Coronary artery (tissue), 2 donors: ENCODE measurements around the gene PICALM.
A peak's percentile ranks its signal among the peaks of the same experiment; 100 is the strongest.

Experiments
- DNase-seq: peaks from one replicate; pipeline ENCODE4 v3.0.0-alpha.2; 2017; ENCODE audit warnings: low spot score
- H3K27ac ChIP-seq, 2 donors: fragments of 200-600 bp; sonication (generic); one replicate each; pipeline ENCODE4 v1.5.1; 2016 to 2019
- H3K4me3 ChIP-seq: fragments of 200-600 bp; sonication (generic); 2 replicates; pipeline ENCODE4 v1.5.1; 2016; ENCODE audit warnings: mild to moderate bottlenecking, moderate library complexity
- CTCF ChIP-seq: fragments of 200-600 bp; sonication (generic); IDR thresholded peaks from one replicate; pipeline ENCODE4 v1.5.1; 2019; ENCODE audit warnings: antibody characterized with exemption

The PICALM gene

GRCh38 chr11:85946221-85946620 lies 122.7 kb downstream of the PICALM start:
- no peak for DNase-seq
- no peak for TF ChIP-seq CTCF
- Histone ChIP-seq H3K27ac (peak overlapping the region in 1 of 2 donors; percentile 75), H3K4me3 (no peak overlapping the region)

DNA sequence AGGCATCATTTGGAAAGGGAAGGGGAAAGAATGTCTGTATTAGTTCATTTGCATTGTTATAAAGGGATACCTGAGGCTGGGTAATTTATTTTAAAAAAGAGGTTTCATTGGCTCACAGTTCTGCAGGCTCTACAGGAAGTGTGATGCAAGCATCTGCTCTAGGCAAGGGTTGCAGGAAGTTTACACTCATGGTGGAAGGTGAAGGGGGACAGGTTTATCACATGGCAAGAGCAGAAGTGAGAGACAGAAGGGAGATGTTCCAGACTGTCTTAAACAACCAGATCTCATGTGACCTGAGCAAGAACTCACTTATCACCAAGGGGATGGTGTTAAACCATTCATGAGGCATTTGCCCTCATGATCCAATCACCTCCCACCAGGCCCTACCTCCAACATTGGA lies 123.1 kb downstream of the PICALM start:
- H3K27ac ChIP-seq = no peak overlapping the region
- TF ChIP-seq CTCF = no peak
- no peak for DNase-seq
- H3K4me3 ChIP-seq = no peak overlapping the region

DNA sequence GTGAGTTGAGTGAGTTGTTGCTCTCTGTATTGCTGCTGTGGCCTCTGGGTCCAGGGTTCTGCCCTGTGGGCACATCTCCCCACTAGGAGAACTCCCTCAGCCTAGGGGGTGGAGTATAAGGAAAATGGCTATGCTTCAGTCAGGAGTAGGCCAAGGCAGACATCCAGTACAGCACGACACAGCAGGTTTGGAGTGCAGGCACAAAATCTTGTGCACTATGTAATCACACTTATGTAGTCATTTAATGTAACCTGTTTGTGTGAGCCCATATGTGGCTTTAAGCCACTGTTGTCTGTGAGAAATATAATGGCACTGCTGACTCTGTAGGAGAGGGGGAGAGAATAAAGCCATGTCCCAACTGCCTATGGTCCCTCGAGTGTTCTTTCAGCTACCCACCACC lies 123.6 kb downstream of the PICALM start:
- Histone ChIP-seq H3K4me3 (no peak overlapping the region), H3K27ac (no peak overlapping the region)
- TF ChIP-seq CTCF = no peak
- DNase-seq = no peak

DNA sequence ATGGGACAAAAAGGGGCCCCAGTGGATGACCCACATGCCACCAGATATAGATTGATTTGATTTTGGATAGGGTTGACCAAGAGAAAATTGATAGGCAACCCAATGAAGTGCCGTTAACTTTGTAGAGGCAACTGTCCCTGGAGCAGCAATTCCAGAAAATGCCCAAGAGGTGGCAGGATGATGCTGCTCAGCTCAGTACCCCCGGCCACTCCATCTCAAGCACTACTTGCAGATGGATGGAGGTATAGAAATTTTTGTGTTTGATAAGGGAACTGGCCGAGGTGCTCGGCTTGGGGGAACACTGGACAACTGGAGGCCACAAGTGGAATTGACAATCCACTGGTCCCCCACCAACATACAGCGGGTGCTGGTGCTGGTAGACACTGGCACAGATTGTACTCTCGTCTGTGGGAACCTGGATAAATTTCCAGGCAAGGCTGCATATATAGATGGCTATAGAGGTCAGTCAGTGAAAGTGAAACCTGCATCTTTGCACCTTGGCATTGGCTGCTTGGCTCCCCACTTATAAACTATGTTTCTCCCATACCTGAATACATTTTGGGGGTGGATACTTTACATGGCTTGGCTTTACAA lies 127.4 kb downstream of the PICALM start:
- Histone ChIP-seq H3K4me3 (no peak overlapping the region), H3K27ac (no peak overlapping the region)
- peak; percentile 66 for TF ChIP-seq CTCF
- DNase-seq = no peak

- TF ChIP-seq CTCF = no peak
- no peak for DNase-seq
- Histone ChIP-seq H3K27ac (no peak overlapping the region), H3K4me3 (no peak overlapping the region)
These were observed 129.5 kb downstream of the PICALM start for GRCh38 chr11:85939099-85940015.

DNA sequence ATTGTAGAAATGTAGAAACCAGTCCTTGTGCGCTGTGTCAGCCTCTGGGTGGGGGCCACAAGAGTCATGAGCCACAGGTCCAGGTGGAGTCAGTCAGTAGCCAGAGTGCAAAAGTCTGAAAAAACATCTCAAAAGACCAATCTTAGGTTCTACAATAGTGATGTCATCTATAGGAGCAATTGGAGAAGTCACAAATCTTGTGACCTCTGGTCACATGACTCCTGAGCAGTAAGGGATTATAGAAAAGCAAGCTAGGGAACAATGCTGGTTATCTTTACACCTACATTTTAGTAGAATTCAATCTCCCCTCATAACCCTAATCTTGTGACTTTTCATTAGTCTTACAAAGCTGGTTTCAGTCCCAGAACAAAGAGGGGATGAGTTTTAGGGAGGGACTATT lies 131.0 kb downstream of the PICALM start:
- Histone ChIP-seq H3K27ac (no peak overlapping the region), H3K4me3 (no peak overlapping the region)
- no peak for DNase-seq
- no peak for TF ChIP-seq CTCF

DNA sequence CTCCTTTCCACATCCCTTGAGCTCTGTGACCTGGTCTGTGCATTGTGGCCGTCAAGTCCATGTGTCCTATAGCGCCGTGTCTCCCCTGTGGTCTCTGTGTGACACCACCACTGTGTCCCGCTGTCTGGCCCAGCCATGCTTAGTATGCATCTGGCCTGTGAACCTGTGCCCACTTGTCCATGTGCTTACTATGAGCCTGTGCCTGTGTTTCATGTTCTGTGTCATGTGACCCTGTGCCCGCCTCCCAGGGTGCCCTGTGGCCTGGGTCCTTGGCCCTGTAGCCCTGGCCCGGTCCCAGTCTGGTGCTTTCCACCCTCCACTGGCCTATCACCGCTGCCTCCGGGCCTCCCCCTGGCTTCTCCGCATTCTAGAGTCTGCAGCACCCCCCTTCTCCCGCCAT lies 133.1 kb downstream of the PICALM start:
- no peak for TF ChIP-seq CTCF
- Histone ChIP-seq H3K27ac (no peak overlapping the region), H3K4me3 (no peak overlapping the region)
- no peak for DNase-seq
